ENCODE data around the gene DCDC1.
A peak's percentile ranks its signal among the peaks of the same experiment; 100 is the strongest.

Gene DCDC1

DNA sequence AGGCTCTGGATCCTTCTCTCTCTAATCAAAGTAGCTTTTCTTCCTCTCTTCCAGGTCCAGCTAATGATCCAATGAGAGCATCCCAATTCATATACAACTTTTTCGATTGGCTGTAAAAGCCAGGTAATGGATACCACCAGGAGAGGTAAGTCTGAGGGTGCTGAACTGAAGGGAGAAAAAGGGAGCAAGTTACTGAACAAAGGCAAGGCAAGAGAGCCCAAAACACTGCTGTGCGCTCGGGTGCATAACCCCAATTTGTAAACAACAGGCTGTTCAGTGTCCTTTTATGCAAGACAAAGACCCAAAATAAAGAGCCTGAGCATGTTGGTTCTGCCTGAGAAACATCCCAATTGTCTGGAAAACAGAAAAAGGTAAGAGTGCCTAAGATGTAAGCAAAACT, 260.1 kb downstream of the DCDC1 start:
- in situ Hi-C loops (cut with HindIII; ENCODE audit: low pct_ligation_motif_present, low sequenced_read_pairs), result no loop called here
- H3K4me3 ChIP-seq (ENCODE audit: low read depth, low read length), result no peak overlapping the region
- TF ChIP-seq, protein P1, sequence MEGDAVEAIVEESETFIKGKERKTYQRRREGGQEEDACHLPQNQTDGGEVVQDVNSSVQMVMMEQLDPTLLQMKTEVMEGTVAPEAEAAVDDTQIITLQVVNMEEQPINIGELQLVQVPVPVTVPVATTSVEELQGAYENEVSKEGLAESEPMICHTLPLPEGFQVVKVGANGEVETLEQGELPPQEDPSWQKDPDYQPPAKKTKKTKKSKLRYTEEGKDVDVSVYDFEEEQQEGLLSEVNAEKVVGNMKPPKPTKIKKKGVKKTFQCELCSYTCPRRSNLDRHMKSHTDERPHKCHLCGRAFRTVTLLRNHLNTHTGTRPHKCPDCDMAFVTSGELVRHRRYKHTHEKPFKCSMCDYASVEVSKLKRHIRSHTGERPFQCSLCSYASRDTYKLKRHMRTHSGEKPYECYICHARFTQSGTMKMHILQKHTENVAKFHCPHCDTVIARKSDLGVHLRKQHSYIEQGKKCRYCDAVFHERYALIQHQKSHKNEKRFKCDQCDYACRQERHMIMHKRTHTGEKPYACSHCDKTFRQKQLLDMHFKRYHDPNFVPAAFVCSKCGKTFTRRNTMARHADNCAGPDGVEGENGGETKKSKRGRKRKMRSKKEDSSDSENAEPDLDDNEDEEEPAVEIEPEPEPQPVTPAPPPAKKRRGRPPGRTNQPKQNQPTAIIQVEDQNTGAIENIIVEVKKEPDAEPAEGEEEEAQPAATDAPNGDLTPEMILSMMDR (IDR thresholded peaks at IDR 0.05; ENCODE audit: low read depth, low read length, missing control alignments), result no peak
- H3K36me3 ChIP-seq (replicated peaks), result no peaks in the 10 kb centered on the region
- no peaks in the 10 kb centered on the region for H3K27me3 ChIP-seq (replicated peaks)
- no peak overlapping the region for H3K27ac ChIP-seq
- DNase-seq, result no peak

DNA sequence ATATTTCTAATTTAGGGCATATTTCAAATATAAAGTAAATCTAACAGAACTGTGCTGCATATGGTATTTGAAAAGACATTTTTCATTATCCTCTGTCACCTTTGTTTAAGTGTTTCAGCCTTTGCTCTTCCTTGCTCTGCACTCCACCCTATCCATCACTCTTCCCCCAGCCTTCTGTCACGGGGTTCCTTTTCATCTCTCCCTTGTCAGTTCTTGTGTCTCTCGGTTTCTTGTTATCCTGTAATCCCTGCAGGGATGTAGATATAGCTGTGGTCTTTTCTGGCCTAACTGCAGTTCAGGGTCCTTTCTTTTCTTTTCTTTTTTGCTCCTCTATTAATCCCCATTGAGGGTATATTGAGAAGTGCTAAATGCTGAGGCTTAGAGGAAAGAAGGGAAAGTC, 261.9 kb downstream of the DCDC1 start:
- no peak overlapping the region for H3K4me3 ChIP-seq (ENCODE audit: low read depth, low read length)
- DNase-seq, result no peak
- TF ChIP-seq, protein P1 (IDR thresholded peaks at IDR 0.05; ENCODE audit: low read depth, low read length, missing control alignments), result no peak
- H3K27ac ChIP-seq, result no peak overlapping the region
- H3K36me3 ChIP-seq (replicated peaks), result no peaks in the 10 kb centered on the region
- H3K27me3 ChIP-seq (replicated peaks), result no peaks in the 10 kb centered on the region
- in situ Hi-C loops (cut with HindIII; ENCODE audit: low pct_ligation_motif_present, low sequenced_read_pairs), result no loop called here

DNA sequence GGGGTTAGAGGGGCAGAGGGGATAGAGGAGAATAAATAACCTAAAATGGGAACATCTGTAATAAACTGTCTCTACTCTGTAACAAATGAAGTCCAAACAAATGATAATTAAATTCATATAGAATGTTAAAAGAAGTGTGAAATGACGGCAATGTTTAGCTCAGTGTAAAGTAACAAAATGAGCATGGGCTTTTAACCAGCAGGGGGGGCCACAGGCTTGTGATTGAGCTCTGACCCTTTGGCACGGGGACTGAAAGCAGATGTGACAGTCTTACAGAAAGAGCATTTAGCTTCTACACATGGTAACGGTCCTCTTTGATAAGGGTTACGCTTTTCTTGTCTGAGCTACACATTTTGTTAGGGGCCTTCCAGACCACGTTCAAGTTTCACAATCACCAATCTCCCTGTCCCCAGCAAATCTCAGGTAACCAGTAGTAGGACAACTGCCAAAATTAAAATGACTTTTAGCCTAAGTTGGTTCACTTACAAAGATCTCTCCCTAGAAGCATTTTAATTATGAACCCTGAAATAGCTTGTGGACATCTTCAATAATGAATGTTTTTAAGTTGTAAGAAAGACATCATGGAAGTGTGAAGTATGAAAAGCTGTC, 262.5 kb downstream of the DCDC1 start:
- no peaks in the 10 kb centered on the region for H3K27me3 ChIP-seq (replicated peaks)
- TF ChIP-seq, protein P1 (IDR thresholded peaks at IDR 0.05; ENCODE audit: low read depth, low read length, missing control alignments), result peak; percentile 79
- no peak overlapping the region for H3K4me3 ChIP-seq (ENCODE audit: low read depth, low read length)
- H3K36me3 ChIP-seq (replicated peaks), result no peaks in the 10 kb centered on the region
- in situ Hi-C loops (cut with HindIII; ENCODE audit: low pct_ligation_motif_present, low sequenced_read_pairs), result no loop called here
- peak; percentile 35 for DNase-seq
- H3K27ac ChIP-seq, result no peak overlapping the region

DNA sequence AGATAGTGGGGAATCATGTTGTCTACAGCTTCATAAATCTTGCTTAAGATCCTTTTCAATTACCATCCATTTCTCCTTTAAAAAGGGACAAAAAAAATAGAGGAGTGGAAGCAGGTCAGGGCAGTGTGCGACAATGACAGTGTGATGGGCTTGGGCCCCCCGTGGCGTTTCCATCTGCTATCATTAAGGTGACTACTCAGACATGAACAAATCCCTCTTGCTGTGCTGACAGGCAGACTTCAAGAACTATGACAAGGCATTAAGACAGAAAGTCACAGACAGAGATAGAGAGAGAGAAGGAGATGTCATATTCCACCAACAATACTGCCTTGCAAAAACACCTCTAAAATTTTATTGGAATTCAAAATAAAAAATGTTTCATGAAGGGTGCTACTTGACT, 263.2 kb downstream of the DCDC1 start:
- no peaks in the 10 kb centered on the region for H3K36me3 ChIP-seq (replicated peaks)
- TF ChIP-seq, protein P1 (IDR thresholded peaks at IDR 0.05; ENCODE audit: low read depth, low read length, missing control alignments), result no peak
- H3K4me3 ChIP-seq (ENCODE audit: low read depth, low read length), result no peak overlapping the region
- DNase-seq, result no peak
- no peak overlapping the region for H3K27ac ChIP-seq
- in situ Hi-C loops (cut with HindIII; ENCODE audit: low pct_ligation_motif_present, low sequenced_read_pairs), result no loop called here
- H3K27me3 ChIP-seq (replicated peaks), result no peaks in the 10 kb centered on the region

DNA sequence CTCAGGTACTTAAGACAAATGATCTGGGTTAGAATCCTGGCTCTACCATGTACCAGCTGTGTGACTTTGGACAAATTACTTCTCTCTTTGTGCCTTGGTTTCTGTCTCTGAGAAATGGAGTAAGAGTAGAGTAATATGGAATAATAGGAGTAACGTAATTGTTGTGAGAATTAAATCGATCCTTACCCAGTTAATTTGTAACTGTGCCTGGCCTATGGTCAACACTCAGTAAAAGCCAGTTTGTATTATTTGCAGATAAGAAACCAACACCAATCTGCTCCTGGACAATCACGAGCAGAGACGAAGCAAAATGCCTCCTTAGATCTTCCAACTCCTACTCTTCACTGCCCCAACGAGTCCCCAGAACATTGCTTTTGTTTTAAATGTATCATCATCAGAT, 266.7 kb downstream of the DCDC1 start:
- DNase-seq, result no peak
- Histone ChIP-seq H3K27ac (no peak overlapping the region), H3K27me3 (replicated peaks) (no peaks in the 10 kb centered on the region), H3K4me3 (ENCODE audit: low read depth, low read length) (no peak overlapping the region), H3K36me3 (replicated peaks) (no peaks in the 10 kb centered on the region)
- in situ Hi-C loops (cut with HindIII; ENCODE audit: low pct_ligation_motif_present, low sequenced_read_pairs), result no loop called here
- TF ChIP-seq, protein P1 (IDR thresholded peaks at IDR 0.05; ENCODE audit: low read depth, low read length, missing control alignments), result no peak

DNA sequence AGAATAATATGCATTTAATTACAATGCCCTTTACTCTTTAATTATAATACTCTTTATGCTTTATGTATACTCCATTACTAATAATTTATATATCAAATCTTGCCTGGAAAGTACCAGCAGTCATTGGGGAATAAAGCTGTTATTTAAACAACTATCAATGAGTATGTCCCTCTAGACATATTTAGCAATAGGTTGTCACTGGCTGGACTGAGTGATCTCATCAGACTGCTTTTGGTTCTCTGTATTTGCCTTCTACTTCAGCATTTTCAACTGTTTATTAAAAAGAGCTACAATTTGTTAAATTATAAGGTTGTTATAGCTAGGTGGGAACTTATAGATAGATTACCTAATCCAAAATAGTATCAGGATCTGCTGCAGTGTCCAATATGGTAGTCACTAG, 267.2 kb downstream of the DCDC1 start:
- Histone ChIP-seq H3K27me3 (replicated peaks) (no peaks in the 10 kb centered on the region), H3K27ac (no peak overlapping the region), H3K36me3 (replicated peaks) (no peaks in the 10 kb centered on the region), H3K4me3 (ENCODE audit: low read depth, low read length) (no peak overlapping the region)
- in situ Hi-C loops (cut with HindIII; ENCODE audit: low pct_ligation_motif_present, low sequenced_read_pairs), result no loop called here
- TF ChIP-seq, protein P1 (IDR thresholded peaks at IDR 0.05; ENCODE audit: low read depth, low read length, missing control alignments), result no peak
- no peak for DNase-seq
